Chondrocyte (in vitro differentiated cells): ENCODE data around the gene ITPKA. TPM values are rescaled to one million over a fixed set of nuclear protein-coding genes. Genes with fewer than 3 reads are reported as not detected.

Experiments used
- DNase-seq: peaks from one replicate; pipeline ENCODE4 v3.0.0; 2021; ENCODE audit warnings: mixed read lengths, low spot score
- H3K27ac Mint-ChIP-seq: one replicate; pipeline ENCODE4 v1.8.0; 2021; ENCODE audit warnings: mild to moderate bottlenecking, moderate library complexity, mixed read lengths; ENCODE audit not compliant: unreplicated experiment
- H3K27me3 Mint-ChIP-seq: 2 replicates; pipeline ENCODE4 v1.8.0; 2021; ENCODE audit warnings: low read depth, mixed read lengths
- H3K36me3 Mint-ChIP-seq: 2 replicates; pipeline ENCODE4 v1.8.0; 2021; ENCODE audit warnings: low read depth, mixed read lengths
- H3K4me1 Mint-ChIP-seq: 2 replicates; pipeline ENCODE4 v1.8.0; 2021; ENCODE audit warnings: low read depth, mild to moderate bottlenecking, mixed read lengths
- H3K4me3 Mint-ChIP-seq: one replicate; pipeline ENCODE4 v1.8.0; 2021; ENCODE audit warnings: mild to moderate bottlenecking, moderate library complexity, mixed read lengths; ENCODE audit not compliant: unreplicated experiment
- H3K9me3 Mint-ChIP-seq: 2 replicates; pipeline ENCODE4 v1.8.0; 2021; ENCODE audit warnings: low read depth, mixed read lengths
- total RNA-seq: library from RNA; stranded (reverse); gene quantifications from 3 replicates; pipeline ENCODE4 v1.2.1, GENCODE V29; 2021
- TF ChIP-seq, protein P1 (sequence below): fragments of 200-600 bp; sonication (generic); IDR thresholded peaks from 2 replicates; pipeline ENCODE4 v1.5.0; 2021; ENCODE audit warnings: antibody characterized with exemption, mild to moderate bottlenecking, moderate library complexity

Gene ITPKA
- total RNA-seq, 1 donor from 2014 or later, result 0.32 TPM

DNA sequence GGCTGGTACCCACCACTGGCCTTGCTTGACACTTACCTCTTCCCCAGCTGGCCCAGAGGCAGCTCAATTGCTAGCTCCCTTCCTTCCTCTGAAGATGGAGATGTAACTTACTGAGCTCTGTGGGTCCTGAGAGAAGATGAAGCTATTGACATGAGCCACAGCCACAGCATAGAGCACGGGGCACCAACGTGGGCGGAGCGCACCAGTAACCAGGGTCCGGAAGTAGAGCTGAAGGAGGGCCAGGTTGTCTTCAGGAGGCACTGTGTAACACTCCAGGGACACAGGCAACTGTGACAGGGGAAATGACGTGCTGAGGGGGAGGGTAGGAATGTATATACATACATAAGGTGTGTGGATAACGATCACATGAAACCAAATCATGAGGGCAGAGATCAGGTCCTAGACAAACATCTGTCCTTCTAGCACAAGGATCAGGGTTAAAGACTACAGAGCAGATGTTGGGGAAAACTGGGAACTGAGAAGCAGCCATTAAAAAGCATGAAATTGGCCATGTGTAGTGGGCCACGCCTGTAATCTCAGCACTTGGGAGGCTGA, 24.3 kb downstream of the ITPKA start:
- DNase-seq, result no peak
- H3K36me3 Mint-ChIP-seq, result peaks cover 12% of the 10 kb centered on the region
- TF ChIP-seq, protein P1, sequence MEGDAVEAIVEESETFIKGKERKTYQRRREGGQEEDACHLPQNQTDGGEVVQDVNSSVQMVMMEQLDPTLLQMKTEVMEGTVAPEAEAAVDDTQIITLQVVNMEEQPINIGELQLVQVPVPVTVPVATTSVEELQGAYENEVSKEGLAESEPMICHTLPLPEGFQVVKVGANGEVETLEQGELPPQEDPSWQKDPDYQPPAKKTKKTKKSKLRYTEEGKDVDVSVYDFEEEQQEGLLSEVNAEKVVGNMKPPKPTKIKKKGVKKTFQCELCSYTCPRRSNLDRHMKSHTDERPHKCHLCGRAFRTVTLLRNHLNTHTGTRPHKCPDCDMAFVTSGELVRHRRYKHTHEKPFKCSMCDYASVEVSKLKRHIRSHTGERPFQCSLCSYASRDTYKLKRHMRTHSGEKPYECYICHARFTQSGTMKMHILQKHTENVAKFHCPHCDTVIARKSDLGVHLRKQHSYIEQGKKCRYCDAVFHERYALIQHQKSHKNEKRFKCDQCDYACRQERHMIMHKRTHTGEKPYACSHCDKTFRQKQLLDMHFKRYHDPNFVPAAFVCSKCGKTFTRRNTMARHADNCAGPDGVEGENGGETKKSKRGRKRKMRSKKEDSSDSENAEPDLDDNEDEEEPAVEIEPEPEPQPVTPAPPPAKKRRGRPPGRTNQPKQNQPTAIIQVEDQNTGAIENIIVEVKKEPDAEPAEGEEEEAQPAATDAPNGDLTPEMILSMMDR, result no peak

GRCh38 chr15:41520636-41521035, 27.0 kb downstream of the ITPKA start:
- TF ChIP-seq, protein P1, result no peak
- H3K4me1 Mint-ChIP-seq, result no peaks in the 10 kb centered on the region
- no peak overlapping the region for H3K4me3 Mint-ChIP-seq
- no peak overlapping the region for H3K27ac Mint-ChIP-seq
- no peak for DNase-seq
- peaks cover 14% of the 10 kb centered on the region for H3K36me3 Mint-ChIP-seq
- no peaks in the 10 kb centered on the region for H3K9me3 Mint-ChIP-seq
- H3K27me3 Mint-ChIP-seq, result no peaks in the 10 kb centered on the region

More for the DNA sequence above, 24.3 kb downstream of the ITPKA start:
- H3K4me3 Mint-ChIP-seq, result no peak overlapping the region
- H3K9me3 Mint-ChIP-seq, result no peaks in the 10 kb centered on the region
- H3K4me1 Mint-ChIP-seq, result peaks cover 10% of the 10 kb centered on the region
- peaks cover 9% of the 10 kb centered on the region for H3K27me3 Mint-ChIP-seq
- no peak overlapping the region for H3K27ac Mint-ChIP-seq

DNA sequence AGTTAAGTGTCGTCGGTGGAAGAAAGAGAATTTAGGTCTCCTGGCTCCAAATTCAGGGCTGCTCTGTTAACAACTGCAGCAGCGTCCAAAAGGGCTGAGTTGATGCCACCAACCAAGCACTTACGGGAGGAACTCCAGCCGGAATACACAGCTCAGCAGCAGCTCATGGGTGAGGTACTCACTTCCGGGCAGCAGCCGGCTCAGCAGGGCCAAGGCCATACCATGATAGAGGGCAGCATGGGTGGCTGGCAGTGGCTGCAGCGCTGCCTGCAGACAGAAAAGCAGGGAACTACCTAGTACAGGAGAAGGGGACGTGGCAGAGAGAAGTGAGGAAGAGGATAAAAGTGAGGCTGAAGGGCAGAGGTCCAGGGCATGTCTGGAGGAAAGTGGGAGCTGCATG, 27.9 kb downstream of the ITPKA start:
- no peaks in the 10 kb centered on the region for H3K27me3 Mint-ChIP-seq
- no peak for DNase-seq
- TF ChIP-seq, protein P1, result no peak
- H3K27ac Mint-ChIP-seq, result no peak overlapping the region
- H3K36me3 Mint-ChIP-seq, result peaks cover 18% of the 10 kb centered on the region
- no peaks in the 10 kb centered on the region for H3K9me3 Mint-ChIP-seq
- no peak overlapping the region for H3K4me3 Mint-ChIP-seq
- no peaks in the 10 kb centered on the region for H3K4me1 Mint-ChIP-seq

GRCh38 chr15:41523097-41523496, 29.4 kb downstream of the ITPKA start:
- no peak for DNase-seq
- peaks cover 20% of the 10 kb centered on the region for H3K36me3 Mint-ChIP-seq

DNA sequence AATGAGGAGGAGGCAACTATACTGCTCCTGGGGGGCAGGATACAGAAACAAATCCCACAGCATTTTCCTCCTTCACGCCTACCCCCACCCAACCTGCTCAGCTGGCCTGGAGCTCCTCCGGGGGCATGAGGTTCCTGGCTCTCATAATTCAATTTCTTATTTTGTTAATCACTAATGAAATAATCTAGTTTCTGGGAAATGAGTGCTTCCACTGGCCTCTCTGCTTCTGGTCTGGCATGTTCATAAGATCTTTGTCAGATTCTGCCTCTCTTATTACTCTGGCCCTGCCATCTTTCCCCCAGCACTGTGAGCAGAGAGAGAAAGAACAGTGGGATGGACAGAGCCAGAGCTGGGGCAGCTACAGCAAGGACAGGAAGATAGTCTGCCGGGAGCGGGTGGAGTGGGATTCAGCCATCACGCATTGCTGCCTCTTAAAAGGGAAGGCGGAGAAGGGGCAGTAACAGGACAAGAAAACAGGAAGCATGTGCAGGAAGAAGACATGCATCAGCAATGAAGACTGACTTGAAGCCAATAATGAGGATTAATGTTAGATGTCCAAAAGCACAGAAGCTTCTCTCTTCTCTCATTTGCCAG, 36.8 kb downstream of the ITPKA start:
- H3K36me3 Mint-ChIP-seq, result peaks cover 41% of the 10 kb centered on the region
- no peaks in the 10 kb centered on the region for H3K27me3 Mint-ChIP-seq
- H3K4me1 Mint-ChIP-seq, result no peaks in the 10 kb centered on the region
- no peak overlapping the region for H3K4me3 Mint-ChIP-seq
- no peaks in the 10 kb centered on the region for H3K9me3 Mint-ChIP-seq
- H3K27ac Mint-ChIP-seq, result no peak overlapping the region
- no peak for DNase-seq
- TF ChIP-seq, protein P1, result no peak

More at GRCh38 chr15:41523097-41523496, 29.4 kb downstream of the ITPKA start:
- no peaks in the 10 kb centered on the region for H3K9me3 Mint-ChIP-seq
- H3K4me1 Mint-ChIP-seq, result no peaks in the 10 kb centered on the region
- no peak overlapping the region for H3K4me3 Mint-ChIP-seq
- H3K27me3 Mint-ChIP-seq, result no peaks in the 10 kb centered on the region
- no peak overlapping the region for H3K27ac Mint-ChIP-seq
- TF ChIP-seq, protein P1, result no peak
